ENCODE measurements around the gene CAPZA1.
"Not testable (repeated sequence)": the region's sequence is repeated elsewhere in the genome, so short reads cannot be mapped to it uniquely, and the experiment has no call there.

Gene CAPZA1

GRCh38 chr1:112626193-112626592 lies 6.6 kb downstream of the CAPZA1 start:
- in situ Hi-C loops (cut with MboI; ENCODE audit: low sequenced_read_pairs): no loop called here

DNA sequence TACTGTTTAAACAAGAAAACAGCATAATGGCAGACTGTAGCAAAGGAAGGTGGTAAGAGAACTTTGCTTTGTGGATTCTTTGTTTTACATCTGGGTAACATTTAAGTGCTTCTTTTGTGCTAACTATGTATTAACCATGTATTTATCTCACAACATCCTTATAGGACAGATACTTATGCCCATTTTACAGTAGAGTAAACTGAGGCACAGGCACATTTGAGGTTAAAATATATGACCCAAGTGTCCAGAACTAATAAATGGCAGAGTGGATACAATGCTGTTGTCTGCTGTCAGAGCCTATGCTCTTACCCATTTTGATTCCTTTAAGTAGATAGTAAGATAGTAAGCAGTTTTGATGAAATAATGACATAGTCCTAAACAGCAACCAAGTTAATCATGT lies 7.3 kb downstream of the CAPZA1 start:
- in situ Hi-C loops (cut with MboI; ENCODE audit: low sequenced_read_pairs): no loop called here

DNA sequence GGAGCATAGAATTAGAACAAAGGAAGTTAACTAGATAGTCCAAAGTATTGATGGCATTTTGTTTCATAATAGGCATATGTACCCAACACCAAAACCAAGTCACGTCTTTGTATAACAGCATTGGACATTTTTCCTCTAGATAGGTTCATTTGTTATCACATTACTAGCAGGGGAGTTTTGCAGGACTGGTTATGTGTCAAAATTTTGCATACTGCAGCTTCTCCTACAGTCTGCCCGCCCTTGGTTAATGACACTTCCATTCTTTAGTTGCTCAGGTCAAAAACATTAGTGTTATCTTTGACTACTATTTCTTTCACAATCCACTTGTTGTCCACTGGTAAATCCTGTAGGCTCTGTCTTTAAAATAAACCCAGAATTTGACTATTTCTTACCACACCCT lies 8.9 kb downstream of the CAPZA1 start:
- in situ Hi-C loops (cut with MboI; ENCODE audit: low sequenced_read_pairs): no loop called here

GRCh38 chr1:112629256-112629655 lies 9.6 kb downstream of the CAPZA1 start:
- in situ Hi-C loops (cut with MboI; ENCODE audit: low sequenced_read_pairs): no loop called here

DNA sequence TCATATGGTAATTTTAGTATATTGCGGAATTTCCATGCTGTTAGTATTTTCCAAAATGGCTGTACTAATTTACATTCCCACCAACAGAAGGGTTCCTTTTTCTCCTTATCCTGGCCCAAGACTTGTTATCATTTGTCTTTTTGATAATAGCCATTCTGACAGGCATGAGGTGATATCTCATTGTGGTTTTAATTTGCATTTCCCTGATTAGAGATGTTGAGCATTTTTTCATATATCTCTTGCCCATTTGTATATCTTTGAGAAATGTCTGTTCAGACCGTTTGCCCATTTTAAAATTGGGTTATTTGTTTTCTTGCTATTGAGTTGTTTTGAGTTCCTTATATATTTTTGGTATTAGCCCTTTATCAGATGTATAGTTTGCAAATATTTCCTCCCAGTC lies 14.0 kb downstream of the CAPZA1 start:
- in situ Hi-C loops (cut with MboI; ENCODE audit: low sequenced_read_pairs): no loop called here

DNA sequence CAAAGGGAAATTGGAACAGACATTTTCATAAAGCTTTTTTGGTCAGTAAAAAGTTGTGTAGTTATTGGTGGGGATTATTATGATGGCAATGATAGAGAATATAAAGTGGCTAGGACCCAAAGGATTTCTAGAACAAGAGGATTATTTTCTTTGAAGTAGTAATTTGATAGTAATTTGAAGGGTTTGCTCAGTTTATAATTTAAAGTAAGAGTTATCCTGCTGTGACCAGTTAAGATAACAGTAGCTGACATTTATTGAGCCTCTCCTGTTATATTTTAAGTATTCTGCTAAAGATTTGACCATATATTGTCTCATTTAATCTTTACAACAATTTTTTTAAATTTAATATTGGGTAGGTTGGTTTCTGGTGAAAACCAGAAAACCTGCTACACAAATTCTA lies 14.7 kb downstream of the CAPZA1 start:
- in situ Hi-C loops (cut with MboI; ENCODE audit: low sequenced_read_pairs): no loop called here

- in situ Hi-C loops (cut with MboI; ENCODE audit: low sequenced_read_pairs): no loop called here
Observed at GRCh38 chr1:112636056-112636455, 16.4 kb downstream of the CAPZA1 start.

GRCh38 chr1:112636597-112637253 lies 17.1 kb downstream of the CAPZA1 start:
- in situ Hi-C loops (cut with MboI; ENCODE audit: low sequenced_read_pairs): no loop called here

DNA sequence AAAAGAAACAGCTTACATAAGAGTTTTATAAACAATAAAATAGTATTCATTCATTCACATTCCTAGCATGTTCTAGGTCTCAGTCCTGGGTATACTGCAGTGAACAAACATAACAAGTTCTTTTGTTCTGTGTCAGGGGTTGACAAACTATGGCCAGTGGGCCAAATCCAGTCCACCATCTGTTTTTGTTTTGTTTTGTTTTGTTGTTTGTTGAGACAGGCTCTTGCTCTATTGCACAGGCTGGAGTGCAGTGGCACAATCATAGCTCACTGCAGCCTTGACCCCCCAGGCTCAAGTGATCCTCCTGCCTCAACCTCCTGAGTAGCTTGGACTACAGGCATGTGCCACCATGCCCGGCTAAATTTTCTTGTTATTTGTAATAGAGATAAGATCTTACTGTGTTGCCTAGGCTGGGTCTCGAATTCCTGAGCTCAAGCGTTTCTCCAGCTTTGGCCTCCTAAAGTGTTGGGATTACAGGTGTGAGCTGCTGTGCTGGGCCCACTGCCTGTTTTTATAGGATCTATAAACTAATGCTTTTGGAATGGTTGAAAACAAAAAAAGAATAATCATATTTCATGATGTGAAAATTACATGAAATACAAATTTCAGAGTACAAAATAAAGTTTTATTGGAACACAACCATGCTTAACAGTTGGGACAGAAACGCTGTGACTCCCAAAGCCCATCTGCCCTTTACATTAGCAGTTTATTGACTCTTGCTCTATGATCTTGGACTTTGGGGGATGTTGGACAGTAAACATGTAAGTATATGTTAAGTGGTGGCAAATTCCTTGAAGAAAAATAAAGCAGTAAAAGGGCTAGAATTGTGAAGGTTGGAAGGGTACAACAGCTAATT lies 17.9 kb downstream of the CAPZA1 start:
- in situ Hi-C loops (cut with MboI; ENCODE audit: low sequenced_read_pairs): no loop called here

GRCh38 chr1:112638110-112638428 lies 18.4 kb downstream of the CAPZA1 start:
- in situ Hi-C loops (cut with MboI; ENCODE audit: low sequenced_read_pairs): no loop called here

GRCh38 chr1:112640437-112640836 lies 20.8 kb downstream of the CAPZA1 start:
- in situ Hi-C loops (cut with MboI; ENCODE audit: low sequenced_read_pairs): not testable (repeated sequence)

DNA sequence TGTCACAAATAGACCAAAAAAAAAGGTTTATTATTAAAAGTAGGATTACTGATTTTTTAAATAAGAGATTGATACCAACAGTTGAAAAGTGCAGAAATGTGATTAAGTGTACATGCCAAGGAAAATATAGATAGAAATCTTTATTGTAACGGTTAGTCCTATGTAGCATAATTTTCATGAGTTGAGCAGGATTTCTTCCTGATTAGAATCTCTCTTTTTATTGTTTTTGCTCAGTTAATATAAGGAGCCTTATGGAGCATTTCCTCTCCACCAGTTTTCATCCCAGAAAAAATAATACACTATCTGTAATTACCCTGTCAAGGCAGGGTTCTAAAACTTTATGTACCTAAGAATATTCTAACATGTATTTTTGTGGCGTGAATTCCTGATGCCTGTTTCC lies 23.4 kb downstream of the CAPZA1 start:
- in situ Hi-C loops (cut with MboI; ENCODE audit: low sequenced_read_pairs): no loop called here

DNA sequence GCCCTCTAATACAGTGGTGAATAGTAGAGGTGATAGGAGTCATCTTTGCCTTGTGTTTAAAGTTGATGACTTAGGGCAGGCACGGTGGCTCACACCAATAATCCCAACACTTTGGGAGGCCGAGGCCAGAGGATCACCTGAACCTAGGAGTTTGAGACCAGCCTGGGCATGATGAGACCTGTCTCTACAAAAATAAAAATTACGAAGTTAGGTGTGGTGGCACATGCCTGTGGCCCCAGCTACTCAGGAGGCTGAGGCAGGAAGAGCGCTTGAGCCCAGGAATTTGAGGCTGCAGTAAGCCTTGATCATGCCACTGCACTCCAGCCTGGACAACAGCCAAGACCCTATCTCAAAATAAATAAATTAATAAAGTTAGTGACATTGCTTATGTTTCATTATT lies 26.6 kb downstream of the CAPZA1 start:
- in situ Hi-C loops (cut with MboI; ENCODE audit: low sequenced_read_pairs): no loop called here

DNA sequence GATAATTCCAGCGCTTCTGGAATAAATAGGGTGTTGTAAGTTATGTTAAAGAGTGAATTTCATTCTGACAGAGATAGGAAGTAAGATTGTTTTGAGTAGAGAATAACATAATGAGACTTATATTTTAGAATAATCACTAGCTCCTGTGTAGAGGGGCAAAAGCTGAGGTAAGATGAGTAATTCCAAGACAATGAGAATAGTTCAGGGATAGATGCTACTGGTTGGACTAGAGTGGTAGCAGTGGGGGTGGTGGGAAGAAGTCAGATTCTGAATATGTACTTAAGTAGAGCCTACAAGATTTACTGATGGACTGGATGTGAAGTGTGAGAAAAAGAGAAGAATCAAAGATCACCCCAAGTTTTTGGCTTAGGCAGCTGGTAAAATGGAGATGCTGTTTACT lies 31.6 kb downstream of the CAPZA1 start:
- in situ Hi-C loops (cut with MboI; ENCODE audit: low sequenced_read_pairs): no loop called here

DNA sequence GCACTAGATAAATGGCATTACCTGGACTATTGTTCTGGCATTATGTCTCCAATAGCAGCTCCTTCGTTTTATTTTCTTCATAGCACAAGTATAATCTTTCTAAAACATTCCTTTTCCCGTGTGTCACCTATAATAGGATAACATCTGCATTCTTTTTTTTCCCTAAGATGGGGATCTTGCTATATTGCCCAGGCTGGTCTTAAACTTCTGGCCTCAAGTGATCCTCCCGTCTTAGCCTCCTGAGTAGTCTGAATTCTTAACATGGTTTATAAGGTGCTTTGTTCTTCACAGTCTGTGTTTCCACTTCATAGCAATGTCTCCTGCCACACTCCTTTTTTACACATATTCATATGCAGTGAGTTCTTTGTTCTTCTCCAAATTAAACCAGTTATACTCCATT lies 46.2 kb downstream of the CAPZA1 start:
- in situ Hi-C loops (cut with MboI; ENCODE audit: low sequenced_read_pairs): no loop called here

GRCh38 chr1:112666946-112667345 lies 47.3 kb downstream of the CAPZA1 start:
- in situ Hi-C loops (cut with MboI; ENCODE audit: low sequenced_read_pairs): no loop called here

DNA sequence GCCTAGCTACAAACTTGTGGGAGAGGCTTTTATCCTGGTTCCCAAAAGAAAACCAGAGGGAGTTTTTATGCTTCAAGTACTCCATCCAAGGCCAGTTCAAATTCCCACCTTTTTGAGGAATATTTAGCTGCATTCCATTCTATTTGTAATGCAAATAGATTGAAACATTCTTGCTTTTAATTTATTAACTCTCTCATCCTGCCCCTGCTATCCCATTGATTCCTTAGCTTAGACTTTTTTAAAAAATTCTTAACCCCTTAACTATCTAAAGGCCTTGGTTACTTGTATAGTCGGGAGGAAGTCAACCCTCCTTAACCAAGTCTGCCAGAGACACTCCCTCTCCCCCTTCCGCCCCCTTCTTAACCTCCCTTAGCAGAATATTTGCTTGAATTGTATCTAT lies 52.4 kb downstream of the CAPZA1 start:
- in situ Hi-C loops (cut with MboI; ENCODE audit: low sequenced_read_pairs): no loop called here

DNA sequence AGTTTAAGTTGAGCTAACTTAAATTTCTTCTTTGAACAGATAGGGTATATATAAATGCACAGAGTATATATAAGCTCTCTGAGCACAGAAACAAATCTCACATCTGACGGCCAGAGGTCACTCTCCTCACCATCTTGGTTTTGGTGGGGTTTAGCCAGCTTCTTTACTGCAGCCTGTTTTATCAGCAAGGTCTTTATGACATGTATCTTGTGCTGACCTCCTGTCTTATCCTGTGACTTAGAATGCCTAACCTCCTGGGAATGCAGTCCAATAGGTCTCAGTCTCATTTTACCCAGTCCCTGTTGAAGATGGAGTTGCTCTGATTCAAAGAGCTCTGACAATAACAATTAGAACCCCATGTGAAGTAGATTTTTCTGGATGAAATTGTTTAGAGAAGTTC lies 53.2 kb downstream of the CAPZA1 start:
- in situ Hi-C loops (cut with MboI; ENCODE audit: low sequenced_read_pairs): no loop called here

DNA sequence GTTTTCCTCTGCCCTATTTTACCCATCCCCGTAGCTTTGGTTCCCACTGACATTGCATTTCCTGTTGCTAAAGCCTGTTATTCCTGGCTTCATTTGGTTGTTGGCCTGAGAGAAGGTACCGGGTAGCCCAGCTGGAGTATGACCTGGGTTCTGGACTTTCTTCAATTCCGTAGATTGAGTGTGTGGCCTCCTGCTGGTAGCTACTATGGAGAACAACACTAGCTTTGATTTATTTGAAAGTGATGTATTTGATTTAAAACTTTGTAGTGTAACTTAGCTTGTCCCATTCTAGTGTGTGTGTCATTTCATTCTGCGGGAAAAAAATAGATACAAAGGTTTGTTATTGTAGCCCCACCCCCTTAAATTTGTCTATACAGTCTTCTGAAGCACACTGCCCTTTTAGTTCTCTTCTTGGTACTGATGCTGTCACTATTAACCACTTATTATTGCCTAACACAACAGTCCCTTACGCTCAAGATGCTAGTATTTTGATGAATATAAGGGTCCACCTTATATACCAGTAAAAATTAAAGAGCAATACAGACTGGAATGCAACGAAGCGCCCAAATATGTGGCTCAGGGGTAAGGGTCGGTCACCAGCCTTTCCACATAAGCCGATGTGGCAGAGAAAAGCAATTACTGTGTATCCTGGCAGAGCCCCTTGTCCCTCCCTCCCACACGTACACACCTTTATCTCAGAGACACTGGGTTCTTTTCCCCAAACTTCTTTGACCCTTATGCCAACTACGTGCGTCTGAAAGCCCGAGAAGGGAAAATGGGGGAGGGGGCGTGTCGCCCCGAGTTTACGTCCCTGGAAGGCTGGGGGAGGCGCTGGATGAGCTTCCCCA lies 54.2 kb downstream of the CAPZA1 start:
- in situ Hi-C loops (cut with MboI; ENCODE audit: low sequenced_read_pairs): no loop called here

DNA sequence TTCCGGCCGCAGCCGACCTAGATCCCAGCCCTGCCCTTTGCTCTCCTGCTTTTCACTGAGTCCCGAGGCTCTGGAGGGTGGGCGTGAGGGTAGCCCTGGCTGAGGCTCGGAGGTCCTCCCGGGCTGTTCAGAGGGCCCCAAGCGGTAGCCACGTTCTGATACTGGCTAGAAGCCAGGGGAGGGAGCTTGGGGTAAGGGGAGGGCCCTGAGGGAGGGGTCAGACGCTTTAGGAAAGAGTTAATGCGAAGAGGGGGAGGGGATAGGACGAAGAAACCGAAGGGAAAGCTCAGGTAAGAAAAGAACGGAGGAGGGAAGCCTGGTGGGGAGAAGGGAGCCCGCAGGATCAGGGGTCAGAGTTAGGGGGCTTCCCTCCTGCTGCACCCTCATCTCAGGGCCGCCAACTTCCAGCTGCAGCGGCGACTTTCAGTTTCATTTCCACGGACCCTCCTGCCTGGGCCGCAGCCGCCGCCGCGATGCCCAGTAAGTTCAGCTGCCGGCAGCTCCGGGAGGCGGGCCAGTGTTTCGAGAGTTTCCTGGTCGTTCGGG lies 54.9 kb downstream of the CAPZA1 start, which contains the start of gene MOV10:
Gene MOV10, plus strand, starts transcription at position 220 of the 546 bp plus-strand sequence. Its CDS starts 254 bp downstream, at position 474.
- in situ Hi-C loops (cut with MboI; ENCODE audit: low sequenced_read_pairs): no loop called here

DNA sequence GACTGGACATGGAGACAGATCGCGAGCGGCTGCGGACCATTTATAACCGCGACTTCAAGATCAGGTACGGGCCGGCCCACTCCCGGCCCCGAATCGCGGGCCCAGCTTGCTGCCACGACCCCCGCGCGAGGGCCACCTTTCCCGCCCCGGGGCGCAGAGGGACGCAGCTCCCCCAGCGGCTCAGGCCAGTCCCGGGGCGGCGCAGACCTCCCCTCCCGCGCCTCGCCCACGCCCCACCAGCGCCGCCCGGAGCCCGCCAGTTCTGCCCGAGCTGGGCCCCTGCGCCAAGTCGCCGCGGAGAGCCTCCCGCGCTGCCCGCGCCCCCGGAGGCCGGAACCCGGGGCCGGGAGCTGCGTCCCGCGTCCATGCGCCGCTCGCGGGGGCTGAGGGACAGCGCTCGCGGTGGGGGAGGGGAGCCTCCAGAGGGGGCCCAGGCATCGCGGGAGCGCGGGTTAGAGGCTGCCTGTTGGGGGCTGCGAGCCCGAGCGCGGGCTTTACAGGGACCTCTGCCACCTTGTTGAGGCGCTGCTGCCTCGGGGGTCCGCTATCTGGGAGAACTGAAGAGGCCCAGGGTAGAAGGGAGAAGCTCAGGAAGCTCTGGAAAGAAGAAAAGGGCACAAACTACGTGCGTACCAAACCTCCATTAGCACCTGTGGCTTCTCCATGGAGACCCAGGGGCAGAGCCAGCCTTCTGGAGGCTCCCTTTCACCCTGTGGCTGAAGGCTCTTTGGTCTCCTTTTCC lies 55.5 kb downstream of the CAPZA1 start:
- in situ Hi-C loops (cut with MboI; ENCODE audit: low sequenced_read_pairs): no loop called here

Measured in HL-60/S4 (cell line).